K562 (cell line): ENCODE measurements around the gene WDR86. TPM values are rescaled to one million over a fixed set of nuclear protein-coding genes. Genes with fewer than 3 reads are reported as not detected.

ENCODE experiments used
- CBFA2T2 ChIP-seq: fragments of 450-650 bp; conservative IDR thresholded peaks from 2 replicates; pipeline ENCODE4 v1.6.1; 2017; ENCODE audit warnings: mild to moderate bottlenecking
- CC2D1A ChIP-seq: fragments of 450-650 bp; IDR thresholded peaks from 2 replicates; pipeline ENCODE4 v1.6.1; 2017; ENCODE audit warnings: mild to moderate bottlenecking
- CREB1 ChIP-seq, 2 experiments: sonication (generic) in 1 of 2; formaldehyde crosslinking in 1 of 2; IDR thresholded peaks; 2 replicates each; pipeline versions ENCODE4 v1.6.1 to v1.8.0; 2012 to 2022; ENCODE audit warnings: inconsistent platforms in 1 of 2, mild to moderate bottlenecking in 1 of 2, missing genetic modification reagents in 1 of 2, moderate library complexity in 1 of 2
- CREM ChIP-seq: IDR thresholded peaks from 2 replicates; pipeline ENCODE4 v1.6.1; 2014; ENCODE audit warnings: antibody characterized with exemption, low read depth
- CTBP1 ChIP-seq: fragments of 450-650 bp; IDR thresholded peaks from 2 replicates; pipeline ENCODE4 v1.6.1; 2016; ENCODE audit warnings: borderline replicate concordance
- DMBX1 ChIP-seq: fragments of 250-450 bp; sonication (Bioruptor Pico); IDR thresholded peaks from 2 replicates; pipeline ENCODE4 v1.8.0; 2022; ENCODE audit warnings: inconsistent platforms, mild to moderate bottlenecking, moderate library complexity, borderline replicate concordance
- EGR1 ChIP-seq: fragments of 450-650 bp; conservative IDR thresholded peaks from 2 replicates; pipeline ENCODE4 v1.6.1; 2017; ENCODE audit warnings: mild to moderate bottlenecking
- HMG20A ChIP-seq: fragments of 450-650 bp; formaldehyde crosslinking; conservative IDR thresholded peaks from 2 replicates; pipeline ENCODE4 v1.4.0; 2020; ENCODE audit warnings: mild to moderate bottlenecking, mixed read lengths
- KAT7 ChIP-seq: sonication (generic); formaldehyde crosslinking; IDR thresholded peaks from 2 replicates; pipeline ENCODE4 v1.8.0; 2022; ENCODE audit warnings: missing genetic modification reagents, mild to moderate bottlenecking, borderline replicate concordance
- KDM4B ChIP-seq, 2 experiments: fragments of 450-650 bp in 1 of 2; sonication (generic) in 1 of 2; IDR thresholded peaks; 2 replicates each; pipeline ENCODE4 v1.6.1; 2016 to 2017; ENCODE audit warnings: borderline replicate concordance in 2 of 2, antibody characterized with exemption in 1 of 2, low read depth in 1 of 2, mild to moderate bottlenecking in 1 of 2
- MAZ ChIP-seq, 2 experiments: fragments of 450-650 bp in 1 of 2; sonication (generic) in 1 of 2; formaldehyde crosslinking; IDR thresholded peaks in 1 of 2; conservative IDR thresholded peaks in 1 of 2; 2 replicates each; pipeline versions ENCODE4 v1.4.0 to v1.5.0; 2020; ENCODE audit warnings: mild to moderate bottlenecking in 1 of 2, missing genetic modification reagents in 1 of 2
- MTA1 ChIP-seq: fragments of 450-650 bp; IDR thresholded peaks from 2 replicates; pipeline ENCODE4 v1.6.1; 2017; ENCODE audit warnings: borderline replicate concordance
- NUFIP1 ChIP-seq: fragments of 450-650 bp; IDR thresholded peaks from 2 replicates; pipeline ENCODE4 v1.6.1; 2018; ENCODE audit not compliant: partially characterized antibody
- RUNX1 ChIP-seq: sonication (generic); IDR thresholded peaks from 2 replicates; pipeline ENCODE4 v1.6.1; 2016; ENCODE audit warnings: antibody characterized with exemption, low read depth
- SMAD3 ChIP-seq: fragments of 450-650 bp; formaldehyde crosslinking; conservative IDR thresholded peaks from 2 replicates; pipeline ENCODE4 v1.4.0; 2020; ENCODE audit warnings: mild to moderate bottlenecking
- SRF ChIP-seq, 2 experiments: fragments of 250-450, 450-650 bp in 1 of 2; sonication (Bioruptor Pico) in 1 of 2; sonication (generic) in 1 of 2; formaldehyde crosslinking; IDR thresholded peaks; 2 replicates each; pipeline versions ENCODE4 v1.5.0 to v1.5.1; 2020 to 2022; ENCODE audit warnings: mild to moderate bottlenecking in 1 of 2, missing genetic modification reagents in 1 of 2
- U2AF1 ChIP-seq: fragments of 200-400 bp; formaldehyde crosslinking; optimal IDR thresholded peaks from 2 replicates; pipeline ENCODE3; 2017; ENCODE audit warnings: mild to moderate bottlenecking, low read depth, low read length, moderate library complexity
- YY1 ChIP-seq, 3 experiments: IDR thresholded peaks; 2 replicates each; pipeline ENCODE4 v1.6.1; 2011; ENCODE audit warnings: low read length in 2 of 3, mild to moderate bottlenecking in 2 of 3, moderate library complexity in 2 of 3, borderline replicate concordance in 1 of 3, control low read depth in 1 of 3, low read depth in 1 of 3; ENCODE audit not compliant: insufficient read depth in 3 of 3, insufficient replicate concordance in 2 of 3, control insufficient read depth in 1 of 3, insufficient read length in 1 of 3; ENCODE audit errors: extremely low read depth in 1 of 3
- ZNF253 ChIP-seq: fragments of 250-450 bp; sonication (Bioruptor Pico); conservative IDR thresholded peaks from 2 replicates; pipeline ENCODE4 v1.6.1; 2021; ENCODE audit warnings: mild to moderate bottlenecking
- ZNF696 ChIP-seq: fragments of 250-450 bp; sonication (Bioruptor Pico); conservative IDR thresholded peaks from 2 replicates; pipeline ENCODE4 v1.4.0; 2020; ENCODE audit warnings: mild to moderate bottlenecking, moderate library complexity
- polyA plus RNA-seq, 8 experiments: library from polyadenylated mRNA; depleted of rRNA in 4 of 8; stranded (reverse) in 5 of 8; unstranded in 3 of 8; fragments of >200 nt; fragmentation: Nextera tagmentation in 2 of 8; fragmentation: Illumina TruSeq in 1 of 8; extraction: Ambion mirVana in 2 of 8; extraction: Trizol in 1 of 8; gene quantifications; 2 replicates each; pipeline versions ENCODE4 v1.2.1 to v1.2.3, GENCODE V29; 2011 to 2014; ENCODE audit warnings: inconsistent platforms in 1 of 8, missing spikeins in 1 of 8
- total RNA-seq, 7 experiments: library from RNA; depleted of rRNA in 6 of 7; stranded (reverse); fragments of >200 nt in 6 of 7; fragmentation: Illumina TruSeq in 2 of 7; extraction: Trizol in 2 of 7; gene quantifications; 2 replicates each; pipeline versions ENCODE4 v1.2.1 to v1.2.3, GENCODE V29; 2011 to 2021; ENCODE audit warnings: low replicate concordance in 1 of 7
- TF ChIP-seq, protein P1 (sequence below): sonication (generic); formaldehyde crosslinking; IDR thresholded peaks from 2 replicates; pipeline ENCODE4 v1.8.0; 2022; ENCODE audit warnings: missing genetic modification reagents, mild to moderate bottlenecking, borderline replicate concordance
- TF ChIP-seq, protein P2 (sequence below): sonication (generic); formaldehyde crosslinking; IDR thresholded peaks from 2 replicates; pipeline ENCODE4 v1.9.0; 2022; ENCODE audit warnings: mild to moderate bottlenecking, missing genetic modification reagents
- TF ChIP-seq, protein P3 (sequence below): fragments of 450-650 bp; formaldehyde crosslinking; IDR thresholded peaks from 2 replicates; pipeline ENCODE4 v1.4.0; 2020; ENCODE audit warnings: mild to moderate bottlenecking, moderate library complexity

WDR86 gene
- total and polyA plus RNA-seq, 9 of the 15 experiments (the other 6 are each of a cell fraction or from before 2014, with no cell fraction given), result 0.24 TPM; not detected in 8

DNA sequence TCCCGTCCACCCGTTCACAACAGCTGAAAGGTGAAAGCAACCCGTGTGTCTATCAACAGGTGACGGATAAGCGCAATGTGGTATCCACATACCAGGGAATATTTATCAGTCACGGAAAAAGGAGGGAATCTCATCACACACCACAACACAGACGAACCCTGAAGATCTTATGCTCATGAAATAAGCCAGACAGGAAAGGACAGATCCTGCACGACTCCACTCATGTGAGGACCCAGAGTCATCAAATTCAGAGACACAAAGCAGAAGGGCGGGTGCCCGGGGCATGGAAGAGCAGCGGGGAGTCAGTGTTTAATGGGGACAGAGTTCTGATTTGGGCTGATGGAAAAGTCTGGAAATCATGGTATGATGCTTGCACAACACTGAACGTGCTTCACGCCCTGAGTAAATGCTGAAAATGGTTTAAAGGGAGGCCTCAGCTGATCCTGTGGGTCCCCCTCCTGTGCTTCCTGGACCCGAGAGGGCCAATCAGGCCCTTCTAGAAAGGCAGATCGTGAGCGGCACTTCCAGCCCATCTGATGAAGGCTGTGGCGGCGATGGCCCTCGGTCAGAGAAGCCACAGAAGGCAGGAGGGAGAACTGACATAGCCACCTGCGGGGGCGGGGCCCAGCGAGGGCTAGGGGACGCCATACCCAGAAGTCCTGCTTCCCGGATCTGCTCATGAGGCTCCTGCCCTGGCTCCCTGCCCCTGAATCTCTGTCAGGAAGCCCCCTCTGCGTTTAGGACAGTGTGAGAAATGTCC lies 19.1 kb downstream of the WDR86 start (continued):
- TF ChIP-seq SMAD3 (CRISPR knock-in tag), result no peak
- TF ChIP-seq CREM, result 0 out of 2 replicates have a peak, but pooled peaks have one; percentile 58
- peak; percentile 24; the same call in 1 of the 2 replicates for TF ChIP-seq CREB1 (IDR thresholded peaks at IDR 0.05)
- no peak for TF ChIP-seq CREB1 (CRISPR knock-in tag; IDR thresholded peaks at IDR 0.05)
- TF ChIP-seq SRF (CRISPR knock-in tag; IDR thresholded peaks at IDR 0.05), result no peak
- TF ChIP-seq KAT7, result no peak
- no peak for TF ChIP-seq DMBX1
- TF ChIP-seq KDM4B (IDR thresholded peaks at IDR 0.05; ENCODE audit: borderline replicate concordance in 2 of 2, low read depth in 1 of 2), result no peak; a peak in 1 of 4 replicates
- no peak for TF ChIP-seq U2AF1
- TF ChIP-seq, protein P1, sequence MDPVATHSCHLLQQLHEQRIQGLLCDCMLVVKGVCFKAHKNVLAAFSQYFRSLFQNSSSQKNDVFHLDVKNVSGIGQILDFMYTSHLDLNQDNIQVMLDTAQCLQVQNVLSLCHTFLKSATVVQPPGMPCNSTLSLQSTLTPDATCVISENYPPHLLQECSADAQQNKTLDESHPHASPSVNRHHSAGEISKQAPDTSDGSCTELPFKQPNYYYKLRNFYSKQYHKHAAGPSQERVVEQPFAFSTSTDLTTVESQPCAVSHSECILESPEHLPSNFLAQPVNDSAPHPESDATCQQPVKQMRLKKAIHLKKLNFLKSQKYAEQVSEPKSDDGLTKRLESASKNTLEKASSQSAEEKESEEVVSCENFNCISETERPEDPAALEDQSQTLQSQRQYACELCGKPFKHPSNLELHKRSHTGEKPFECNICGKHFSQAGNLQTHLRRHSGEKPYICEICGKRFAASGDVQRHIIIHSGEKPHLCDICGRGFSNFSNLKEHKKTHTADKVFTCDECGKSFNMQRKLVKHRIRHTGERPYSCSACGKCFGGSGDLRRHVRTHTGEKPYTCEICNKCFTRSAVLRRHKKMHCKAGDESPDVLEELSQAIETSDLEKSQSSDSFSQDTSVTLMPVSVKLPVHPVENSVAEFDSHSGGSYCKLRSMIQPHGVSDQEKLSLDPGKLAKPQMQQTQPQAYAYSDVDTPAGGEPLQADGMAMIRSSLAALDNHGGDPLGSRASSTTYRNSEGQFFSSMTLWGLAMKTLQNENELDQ (CRISPR knock-in tag), result no peak
- TF ChIP-seq HMG20A (CRISPR knock-in tag), result no peak
- no peak for TF ChIP-seq ZNF696 (CRISPR knock-in tag)
- TF ChIP-seq MAZ (CRISPR knock-in tag; conservative IDR thresholded peaks at IDR 0.05 in 1 of 2, IDR thresholded peaks at IDR 0.05 in 1 of 2), result 0 out of 4 replicates have a peak, but pooled peaks of 1 of the 2 experiments have one; percentile 42
- no peak for TF ChIP-seq CBFA2T2
- peak; percentile 83 for TF ChIP-seq EGR1
- no peak for TF ChIP-seq RUNX1
- TF ChIP-seq YY1 (IDR thresholded peaks at IDR 0.05; ENCODE audit: borderline replicate concordance in 1 of 3, control insufficient read depth in 1 of 3, extremely low read depth in 1 of 3, insufficient read depth in 3 of 3, insufficient read length in 1 of 3, insufficient replicate concordance in 2 of 3, low read depth in 1 of 3, low read length in 2 of 3), result peak in 2 of 3 experiments; percentile 37 to 64
- TF ChIP-seq CTBP1, result peak; percentile 20; the same call in 1 of the 2 replicates
- TF ChIP-seq, protein P2, sequence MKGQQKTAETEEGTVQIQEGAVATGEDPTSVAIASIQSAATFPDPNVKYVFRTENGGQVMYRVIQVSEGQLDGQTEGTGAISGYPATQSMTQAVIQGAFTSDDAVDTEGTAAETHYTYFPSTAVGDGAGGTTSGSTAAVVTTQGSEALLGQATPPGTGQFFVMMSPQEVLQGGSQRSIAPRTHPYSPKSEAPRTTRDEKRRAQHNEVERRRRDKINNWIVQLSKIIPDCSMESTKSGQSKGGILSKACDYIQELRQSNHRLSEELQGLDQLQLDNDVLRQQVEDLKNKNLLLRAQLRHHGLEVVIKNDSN, result no peak
- TF ChIP-seq ZNF253 (CRISPR knock-in tag), result no peak
- TF ChIP-seq, protein P3, sequence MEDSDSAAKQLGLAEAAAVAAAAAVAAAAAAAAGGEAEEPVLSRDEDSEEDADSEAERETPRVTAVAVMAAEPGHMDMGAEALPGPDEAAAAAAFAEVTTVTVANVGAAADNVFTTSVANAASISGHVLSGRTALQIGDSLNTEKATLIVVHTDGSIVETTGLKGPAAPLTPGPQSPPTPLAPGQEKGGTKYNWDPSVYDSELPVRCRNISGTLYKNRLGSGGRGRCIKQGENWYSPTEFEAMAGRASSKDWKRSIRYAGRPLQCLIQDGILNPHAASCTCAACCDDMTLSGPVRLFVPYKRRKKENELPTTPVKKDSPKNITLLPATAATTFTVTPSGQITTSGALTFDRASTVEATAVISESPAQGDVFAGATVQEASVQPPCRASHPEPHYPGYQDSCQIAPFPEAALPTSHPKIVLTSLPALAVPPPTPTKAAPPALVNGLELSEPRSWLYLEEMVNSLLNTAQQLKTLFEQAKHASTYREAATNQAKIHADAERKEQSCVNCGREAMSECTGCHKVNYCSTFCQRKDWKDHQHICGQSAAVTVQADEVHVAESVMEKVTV (CRISPR knock-in tag), result no peak
- TF ChIP-seq CC2D1A, result no peak
- TF ChIP-seq NUFIP1, result no peak
- TF ChIP-seq MTA1, result no peak
